Fibroblast of mammary gland (primary cell): ENCODE measurements around the gene MAGEE2.
"Not testable (repeated sequence)": the region's sequence is repeated elsewhere in the genome, so short reads cannot be mapped to it uniquely, and the experiment has no call there.

Source experiments
- DNase-seq: peaks from one replicate; pipeline ENCODE4 v3.0.0-alpha.2; 2010; ENCODE audit warnings: low read depth
- H3K4me3 ChIP-seq: 2 replicates; pipeline ENCODE4 v1.5.1; 2011; ENCODE audit warnings: low read depth, mild to moderate bottlenecking, low read length, moderate library complexity; ENCODE audit not compliant: control insufficient read depth
- CTCF ChIP-seq: conservative IDR thresholded peaks from 2 replicates; pipeline ENCODE4 v1.5.1; 2011; ENCODE audit warnings: low read depth, low read length, inconsistent platforms; ENCODE audit not compliant: control insufficient read depth, insufficient read depth

The MAGEE2 gene

GRCh38 chrX:75784680-75785491 lies at the start of gene MAGEE2:
Gene MAGEE2 (minus strand): TSS chrX:75785254. CDS start chrX:75785051, 203 bp downstream.
- no peak for TF ChIP-seq CTCF
- no peak for DNase-seq
- no peak within 1 kb of the TSS for H3K4me3 ChIP-seq

- DNase-seq, result no peak
- TF ChIP-seq CTCF, result no peak
- H3K4me3 ChIP-seq, result no peak overlapping the region
Observed at GRCh38 chrX:75786290-75786689, 1.2 kb upstream of the MAGEE2 start.

DNA sequence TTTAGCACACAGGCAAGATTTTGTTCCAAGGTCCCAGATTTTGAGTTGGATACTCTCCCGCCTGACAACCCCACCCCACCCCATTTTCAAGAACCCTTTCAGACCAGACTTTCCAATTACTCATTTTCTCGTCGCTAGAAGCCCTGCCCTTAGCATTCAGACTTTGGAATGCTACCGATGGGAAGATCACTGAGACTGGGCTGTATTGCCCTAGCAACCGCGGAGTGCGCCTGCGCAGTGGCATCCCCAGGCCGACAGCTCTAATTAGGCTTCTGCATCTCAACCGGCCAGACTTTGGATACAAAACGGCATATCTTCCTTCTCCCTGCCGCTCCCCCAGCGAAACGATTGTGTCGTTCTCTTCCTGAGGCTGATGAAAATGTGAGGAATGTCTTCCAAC lies 3.4 kb downstream of the MAGEE2 start:
- no peak for DNase-seq
- H3K4me3 ChIP-seq, result no peak overlapping the region
- TF ChIP-seq CTCF, result no peak

GRCh38 chrX:75768063-75768462 lies 17.0 kb downstream of the MAGEE2 start:
- H3K4me3 ChIP-seq, DNase-seq: not testable (repeated sequence)

DNA sequence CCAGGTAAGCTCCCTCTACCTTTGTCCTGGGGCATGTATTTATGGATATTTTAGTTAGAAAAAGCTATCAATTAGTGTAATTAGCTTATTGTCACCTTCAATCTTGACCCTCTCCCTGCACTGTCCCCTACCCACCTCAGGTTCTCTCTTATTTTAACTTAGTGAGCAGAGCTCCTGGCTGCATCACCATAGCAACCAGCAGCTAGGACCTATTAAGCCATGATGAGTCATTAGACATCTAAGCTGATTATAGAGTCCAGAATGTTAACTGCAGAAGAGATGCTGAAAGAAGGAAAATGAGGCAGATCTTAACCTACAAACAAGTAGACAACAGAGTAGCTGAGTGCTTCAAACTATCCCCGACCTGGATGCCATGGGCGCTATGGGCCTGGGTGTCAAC lies 36.6 kb downstream of the MAGEE2 start:
- DNase-seq, result peak; percentile 1
- H3K4me3 ChIP-seq, result no peak overlapping the region
- no peak for TF ChIP-seq CTCF

GRCh38 chrX:75746891-75747639 lies 38.0 kb downstream of the MAGEE2 start:
- peak overlapping the region; percentile 42 for H3K4me3 ChIP-seq
- DNase-seq, result peak; percentile 2
- no peak for TF ChIP-seq CTCF
